Nephron progenitor cell (in vitro differentiated cells): ENCODE measurements around the gene POPDC2.

ENCODE experiments used
- DNase-seq: peaks from one replicate; pipeline ENCODE4 v3.0.0; 2021
- H3K27ac Mint-ChIP-seq: 2 replicates; pipeline ENCODE4 v1.8.0; 2021; ENCODE audit warnings: mild to moderate bottlenecking, moderate library complexity, mixed read lengths
- H3K27me3 Mint-ChIP-seq: 2 replicates; pipeline ENCODE4 v1.8.0; 2021; ENCODE audit warnings: mild to moderate bottlenecking, low read depth, mixed read lengths; ENCODE audit not compliant: poor library complexity
- H3K36me3 Mint-ChIP-seq: 2 replicates; pipeline ENCODE4 v1.8.0; 2021; ENCODE audit warnings: low read depth, mixed read lengths
- H3K4me1 Mint-ChIP-seq: 2 replicates; pipeline ENCODE4 v1.8.0; 2021; ENCODE audit warnings: mixed read lengths
- H3K4me3 Mint-ChIP-seq: 2 replicates; pipeline ENCODE4 v1.8.0; 2021; ENCODE audit warnings: mild to moderate bottlenecking, moderate library complexity, mixed read lengths
- H3K9me3 Mint-ChIP-seq: 2 replicates; pipeline ENCODE4 v1.8.0; 2021; ENCODE audit warnings: mild to moderate bottlenecking, moderate library complexity, mixed read lengths
- TF ChIP-seq, protein P1 (sequence below): fragments of 200-600 bp; sonication (generic); IDR thresholded peaks from 2 replicates; pipeline ENCODE4 v1.5.0; 2021; ENCODE audit warnings: antibody characterized with exemption

POPDC2 gene

DNA sequence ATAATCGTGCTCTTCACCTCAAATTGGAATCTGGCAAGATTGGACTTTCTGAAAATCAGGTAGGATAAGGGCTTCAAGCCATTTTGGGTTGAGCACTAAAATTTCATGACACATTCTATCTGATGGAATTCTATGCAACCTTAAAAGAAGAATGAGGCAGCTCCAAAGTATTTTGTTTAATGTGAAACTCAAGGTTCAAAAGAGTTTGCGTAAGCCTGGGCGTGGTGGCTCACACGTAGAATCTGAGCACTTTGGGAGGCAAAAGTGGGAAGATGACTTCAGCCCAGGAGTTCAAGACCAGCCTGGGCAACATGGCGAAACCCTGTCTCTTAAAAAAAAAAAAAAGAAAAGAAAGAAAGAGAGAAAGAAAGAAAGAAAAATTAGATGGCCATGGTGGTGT, 66.3 kb downstream of the POPDC2 start:
- no peaks in the 10 kb centered on the region for H3K36me3 Mint-ChIP-seq
- H3K4me1 Mint-ChIP-seq: peaks cover 21% of the 10 kb centered on the region
- TF ChIP-seq, protein P1, sequence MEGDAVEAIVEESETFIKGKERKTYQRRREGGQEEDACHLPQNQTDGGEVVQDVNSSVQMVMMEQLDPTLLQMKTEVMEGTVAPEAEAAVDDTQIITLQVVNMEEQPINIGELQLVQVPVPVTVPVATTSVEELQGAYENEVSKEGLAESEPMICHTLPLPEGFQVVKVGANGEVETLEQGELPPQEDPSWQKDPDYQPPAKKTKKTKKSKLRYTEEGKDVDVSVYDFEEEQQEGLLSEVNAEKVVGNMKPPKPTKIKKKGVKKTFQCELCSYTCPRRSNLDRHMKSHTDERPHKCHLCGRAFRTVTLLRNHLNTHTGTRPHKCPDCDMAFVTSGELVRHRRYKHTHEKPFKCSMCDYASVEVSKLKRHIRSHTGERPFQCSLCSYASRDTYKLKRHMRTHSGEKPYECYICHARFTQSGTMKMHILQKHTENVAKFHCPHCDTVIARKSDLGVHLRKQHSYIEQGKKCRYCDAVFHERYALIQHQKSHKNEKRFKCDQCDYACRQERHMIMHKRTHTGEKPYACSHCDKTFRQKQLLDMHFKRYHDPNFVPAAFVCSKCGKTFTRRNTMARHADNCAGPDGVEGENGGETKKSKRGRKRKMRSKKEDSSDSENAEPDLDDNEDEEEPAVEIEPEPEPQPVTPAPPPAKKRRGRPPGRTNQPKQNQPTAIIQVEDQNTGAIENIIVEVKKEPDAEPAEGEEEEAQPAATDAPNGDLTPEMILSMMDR: no peak
- H3K27me3 Mint-ChIP-seq: peaks cover 26% of the 10 kb centered on the region
- H3K4me3 Mint-ChIP-seq: no peak overlapping the region
- no peak overlapping the region for H3K27ac Mint-ChIP-seq
- H3K9me3 Mint-ChIP-seq: peaks cover 19% of the 10 kb centered on the region
- no peak for DNase-seq

DNA sequence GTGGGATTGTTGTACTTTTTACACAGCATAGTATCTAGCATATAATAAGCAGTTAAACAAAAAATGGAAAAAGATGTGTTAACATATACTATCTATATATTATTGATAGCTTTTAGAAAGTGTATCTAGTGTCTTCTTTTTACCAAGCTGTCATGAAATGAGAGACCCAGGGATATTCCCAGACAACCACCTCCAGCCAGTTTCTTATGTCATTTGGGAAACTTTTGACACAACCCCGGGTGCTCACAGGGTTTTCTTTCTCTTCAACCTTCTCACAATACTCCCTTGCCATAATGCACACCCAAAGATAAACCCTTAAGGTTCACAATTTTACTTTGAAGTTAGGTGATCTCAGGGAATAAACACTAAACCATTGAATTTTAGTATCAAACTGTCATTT, 67.5 kb downstream of the POPDC2 start:
- Mint-ChIP-seq H3K36me3 (no peaks in the 10 kb centered on the region), H3K9me3 (peaks cover 19% of the 10 kb centered on the region), H3K4me3 (no peak overlapping the region), H3K27ac (no peak overlapping the region), H3K27me3 (peaks cover 27% of the 10 kb centered on the region), H3K4me1 (peaks cover 9% of the 10 kb centered on the region)
- DNase-seq: no peak
- TF ChIP-seq, protein P1: no peak
